Right hindlimb (tissue), 1 donor: ENCODE measurements around the gene PMS2.
"Not testable (repeated sequence)": the region's sequence is repeated elsewhere in the genome, so short reads cannot be mapped to it uniquely, and the experiment has no call there.

ENCODE experiments used
- DNase-seq: peaks from one replicate; pipeline ENCODE4 v3.0.0-alpha.2; 2018

PMS2 gene, protein sequence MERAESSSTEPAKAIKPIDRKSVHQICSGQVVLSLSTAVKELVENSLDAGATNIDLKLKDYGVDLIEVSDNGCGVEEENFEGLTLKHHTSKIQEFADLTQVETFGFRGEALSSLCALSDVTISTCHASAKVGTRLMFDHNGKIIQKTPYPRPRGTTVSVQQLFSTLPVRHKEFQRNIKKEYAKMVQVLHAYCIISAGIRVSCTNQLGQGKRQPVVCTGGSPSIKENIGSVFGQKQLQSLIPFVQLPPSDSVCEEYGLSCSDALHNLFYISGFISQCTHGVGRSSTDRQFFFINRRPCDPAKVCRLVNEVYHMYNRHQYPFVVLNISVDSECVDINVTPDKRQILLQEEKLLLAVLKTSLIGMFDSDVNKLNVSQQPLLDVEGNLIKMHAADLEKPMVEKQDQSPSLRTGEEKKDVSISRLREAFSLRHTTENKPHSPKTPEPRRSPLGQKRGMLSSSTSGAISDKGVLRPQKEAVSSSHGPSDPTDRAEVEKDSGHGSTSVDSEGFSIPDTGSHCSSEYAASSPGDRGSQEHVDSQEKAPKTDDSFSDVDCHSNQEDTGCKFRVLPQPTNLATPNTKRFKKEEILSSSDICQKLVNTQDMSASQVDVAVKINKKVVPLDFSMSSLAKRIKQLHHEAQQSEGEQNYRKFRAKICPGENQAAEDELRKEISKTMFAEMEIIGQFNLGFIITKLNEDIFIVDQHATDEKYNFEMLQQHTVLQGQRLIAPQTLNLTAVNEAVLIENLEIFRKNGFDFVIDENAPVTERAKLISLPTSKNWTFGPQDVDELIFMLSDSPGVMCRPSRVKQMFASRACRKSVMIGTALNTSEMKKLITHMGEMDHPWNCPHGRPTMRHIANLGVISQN

DNA sequence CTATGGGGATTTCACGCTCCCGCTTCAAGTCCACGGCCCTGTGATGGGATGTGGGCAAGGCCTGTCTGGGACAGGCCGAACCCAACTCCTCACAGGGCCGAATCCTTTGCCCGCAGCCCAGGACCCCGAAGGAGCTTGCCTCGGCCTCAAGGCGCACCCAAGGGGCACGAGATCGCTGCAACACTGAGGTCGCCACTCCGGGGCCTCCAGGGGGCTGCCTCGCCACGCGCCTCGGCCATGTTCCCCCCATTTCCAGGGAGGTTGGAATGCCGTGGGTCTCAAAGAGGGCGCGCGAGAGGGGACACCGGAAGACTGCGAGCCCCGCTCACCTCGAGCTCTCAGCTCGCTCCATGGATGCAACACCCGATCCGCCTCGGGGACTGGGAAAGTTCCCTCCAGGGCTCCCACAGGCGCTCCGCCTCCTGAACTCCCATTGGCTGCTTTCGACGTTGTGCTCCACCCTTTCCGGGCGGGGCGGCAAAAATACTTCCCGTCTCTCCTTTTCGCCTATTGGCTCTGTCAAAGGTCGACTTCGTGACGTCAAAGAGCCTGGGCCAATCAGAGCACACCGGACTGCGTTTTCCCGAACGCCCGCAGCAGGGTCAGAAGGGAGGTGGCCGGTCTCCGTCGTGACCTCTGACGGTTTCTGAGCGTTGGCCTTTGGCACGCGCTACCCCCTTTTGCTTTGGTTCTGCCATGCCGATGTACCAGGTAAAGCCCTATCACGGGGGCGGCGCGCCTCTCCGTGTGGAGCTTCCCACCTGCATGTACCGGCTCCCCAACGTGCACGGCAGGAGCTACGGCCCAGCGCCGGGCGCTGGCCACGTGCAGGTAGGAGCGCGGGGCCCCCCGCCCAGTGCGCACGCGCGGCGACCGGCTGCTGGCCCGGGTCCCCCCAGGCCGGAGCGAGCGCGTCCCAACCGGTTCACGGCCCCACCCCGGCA lies at the start of gene PMS2, which contains the start of gene AIMP2:
Gene PMS2 (minus strand): TSS at position 382 of the 944 bp plus-strand sequence. CDS start 30 bp downstream, at position 352.
Gene AIMP2 (plus strand): TSS at position 605 of the 944 bp plus-strand sequence. CDS start 92 bp downstream, at position 697.
- peak; percentile 99 for DNase-seq

DNA sequence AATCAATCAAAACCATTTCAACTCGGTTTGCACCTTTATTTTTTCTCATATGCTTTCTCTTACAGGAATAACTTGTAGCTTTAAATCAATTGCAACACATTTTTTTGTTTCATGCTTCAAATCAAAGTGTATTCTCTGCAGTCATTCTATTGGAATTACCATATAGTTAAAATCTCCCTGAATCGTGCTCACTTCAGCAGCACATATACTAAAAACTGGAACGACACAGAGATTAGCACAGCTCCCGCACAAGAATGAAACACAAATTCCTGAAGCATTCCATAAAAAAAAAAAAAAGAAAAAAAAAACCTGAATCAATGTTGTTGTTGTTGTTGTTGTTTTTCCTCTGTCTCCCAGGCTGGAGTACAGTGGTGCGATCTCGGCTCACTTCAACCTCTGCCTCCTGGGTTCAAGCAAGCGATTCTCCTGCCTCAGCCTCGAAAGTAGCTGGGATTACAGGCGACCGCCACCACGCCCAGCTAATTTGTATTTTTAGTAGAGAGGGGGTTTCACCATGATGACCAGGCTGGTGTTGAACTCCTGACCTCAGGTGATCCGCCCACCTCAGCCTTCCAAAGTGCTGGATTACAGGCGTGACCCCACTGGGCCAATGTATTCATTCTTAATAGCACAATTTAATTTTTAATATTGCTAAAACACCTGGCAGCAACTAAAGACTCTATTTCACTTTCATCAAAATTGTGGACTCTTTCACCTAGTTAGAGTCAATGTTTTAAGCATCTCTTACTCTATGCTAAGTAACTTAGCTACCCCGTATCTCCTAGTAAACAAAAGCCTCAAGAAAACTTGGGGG lies 48.7 kb upstream of the PMS2 start:
- DNase-seq = no peak

GRCh38 chr7:6056616-6057015 lies 47.8 kb upstream of the PMS2 start:
- DNase-seq = no peak

DNA sequence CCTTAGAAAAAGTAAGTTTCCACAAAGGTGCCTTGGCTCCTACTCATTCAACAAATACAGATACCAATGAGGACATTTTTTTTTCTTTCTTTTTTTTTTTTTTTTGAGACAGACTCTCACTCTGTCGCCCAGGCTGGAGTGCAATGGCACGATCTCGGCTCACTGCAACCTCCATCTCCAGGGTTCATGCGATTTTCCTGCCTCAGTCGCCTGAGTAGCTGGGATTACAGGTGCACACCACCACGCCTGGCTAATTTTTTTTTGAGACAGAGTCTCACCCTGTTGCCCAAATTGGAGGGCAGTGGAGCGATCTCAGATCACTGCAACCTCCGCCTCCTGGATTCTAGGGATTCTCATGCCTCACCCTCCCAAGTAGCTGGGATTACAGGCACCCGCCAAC lies 42.3 kb upstream of the PMS2 start:
- not testable (repeated sequence) for DNase-seq

DNA sequence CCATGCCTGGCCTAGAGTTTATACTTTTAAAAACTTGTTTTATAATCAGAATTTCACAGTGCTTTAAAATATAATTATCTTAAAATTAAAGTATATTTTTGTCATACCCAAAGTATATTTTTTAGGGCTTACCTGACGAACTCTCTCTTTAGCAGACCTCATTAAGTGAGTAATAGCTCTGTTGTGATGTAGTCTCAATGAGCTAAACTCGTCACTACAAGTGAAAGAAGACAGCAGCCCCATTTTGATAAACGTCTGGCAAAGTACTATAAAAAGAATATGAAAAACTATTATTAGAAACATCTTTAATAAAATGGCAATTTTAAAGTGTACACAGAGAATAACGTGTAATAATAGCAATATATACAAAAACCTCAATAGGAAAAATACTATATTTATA lies 40.9 kb upstream of the PMS2 start:
- DNase-seq = no peak

- no peak for DNase-seq
Measured at GRCh38 chr7:6035686-6036085, 26.8 kb upstream of the PMS2 start.

DNA sequence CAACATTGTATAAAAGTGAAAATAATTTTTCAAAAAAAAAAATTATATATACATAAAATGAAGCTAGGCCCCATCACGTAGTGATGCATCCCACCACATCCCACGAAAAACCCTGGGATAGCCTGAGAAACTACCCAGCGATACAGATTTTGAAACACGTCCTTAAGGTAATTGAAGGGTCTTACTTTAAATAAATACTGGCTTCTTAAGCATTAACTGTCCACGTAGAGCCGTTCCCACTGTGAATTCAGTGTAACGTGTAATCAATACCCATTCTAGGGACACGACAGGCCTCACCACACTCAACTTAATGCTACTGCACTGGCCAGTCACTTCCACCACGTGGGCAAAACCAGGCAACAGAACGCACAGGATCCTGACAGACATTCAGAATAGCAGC lies 26.3 kb upstream of the PMS2 start:
- no peak for DNase-seq

DNA sequence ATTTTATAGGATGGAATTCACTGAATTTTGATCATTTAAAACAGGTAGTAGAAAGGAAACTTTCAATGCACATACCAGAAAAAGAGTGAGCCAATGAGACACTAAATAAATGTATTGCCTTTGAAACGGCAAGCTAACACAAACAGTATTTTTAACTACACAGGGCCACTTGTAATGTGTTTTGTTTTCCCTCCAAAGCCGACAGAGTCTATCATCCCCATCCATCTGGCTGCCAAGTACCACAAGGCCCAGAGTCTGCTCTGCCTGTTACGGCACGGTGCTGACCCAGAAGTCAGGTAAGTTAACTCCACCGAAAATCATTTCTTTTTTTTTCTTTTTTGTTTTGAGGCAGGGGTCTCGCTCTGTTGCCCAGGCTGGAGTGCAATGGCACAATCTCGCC lies 23.8 kb upstream of the PMS2 start:
- DNase-seq = no peak

GRCh38 chr7:6032167-6032566 lies 23.3 kb upstream of the PMS2 start:
- no peak for DNase-seq

DNA sequence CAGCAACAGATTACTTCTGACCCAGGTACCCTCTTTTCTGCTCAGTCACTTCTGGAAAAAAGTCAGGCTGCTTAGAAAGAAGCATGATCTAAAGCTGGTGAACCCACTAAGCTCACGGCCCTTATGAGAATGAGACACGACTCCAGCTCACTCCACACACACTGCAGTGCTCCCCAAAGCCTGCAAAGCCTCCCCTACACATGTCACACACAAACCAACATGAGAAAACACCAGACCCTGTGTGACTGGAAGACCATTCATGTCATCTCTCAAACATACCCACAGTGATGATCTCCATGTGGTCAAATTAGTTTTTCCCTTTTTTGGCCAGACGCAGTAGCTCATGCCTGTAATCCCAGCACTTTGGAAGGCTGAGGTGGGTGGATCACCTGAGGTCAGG lies 22.7 kb upstream of the PMS2 start:
- no peak for DNase-seq

DNA sequence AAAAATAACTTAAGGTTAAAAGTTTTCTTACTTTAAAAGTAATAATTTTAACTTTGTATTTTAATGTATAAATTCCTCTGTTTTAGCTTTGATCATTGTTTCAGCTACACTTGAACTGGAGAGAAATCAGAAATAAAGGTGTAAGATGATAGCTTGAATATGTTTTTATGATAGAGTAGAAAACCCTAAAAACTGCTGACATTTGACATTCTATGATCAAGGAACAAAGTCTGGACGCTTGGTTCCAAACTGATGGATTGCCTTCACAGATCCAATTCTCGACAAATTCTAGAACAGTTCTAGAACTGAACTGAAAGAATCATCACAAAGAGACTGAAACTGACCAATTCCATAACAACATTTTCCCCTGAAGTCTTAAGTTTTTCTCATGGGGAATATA lies 22.1 kb upstream of the PMS2 start, which contains the start of gene ANKRD61:
Gene ANKRD61 (plus strand): TSS at position 389 of the 400 bp plus-strand sequence. CDS start 0 bp downstream, at position 389.
- DNase-seq = no peak

DNA sequence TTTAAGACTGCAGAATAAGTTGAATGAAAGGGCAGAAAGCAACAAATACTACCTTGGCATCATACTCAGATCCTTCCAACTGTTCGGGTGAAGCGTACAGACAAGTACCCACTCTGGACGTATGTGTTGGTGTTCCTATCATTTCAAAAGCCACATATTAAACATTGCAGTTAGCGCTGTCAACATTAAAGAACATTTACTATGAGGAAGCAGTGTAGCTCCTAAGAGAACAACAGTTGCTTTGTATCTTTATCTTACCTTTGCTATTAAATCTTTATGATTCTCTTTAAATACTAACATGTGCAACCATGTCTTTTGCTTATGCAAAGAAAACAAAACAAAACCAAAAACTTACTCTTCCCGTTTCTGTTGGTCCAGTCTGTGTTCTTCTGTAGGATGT lies 19.7 kb upstream of the PMS2 start:
- no peak for DNase-seq

DNA sequence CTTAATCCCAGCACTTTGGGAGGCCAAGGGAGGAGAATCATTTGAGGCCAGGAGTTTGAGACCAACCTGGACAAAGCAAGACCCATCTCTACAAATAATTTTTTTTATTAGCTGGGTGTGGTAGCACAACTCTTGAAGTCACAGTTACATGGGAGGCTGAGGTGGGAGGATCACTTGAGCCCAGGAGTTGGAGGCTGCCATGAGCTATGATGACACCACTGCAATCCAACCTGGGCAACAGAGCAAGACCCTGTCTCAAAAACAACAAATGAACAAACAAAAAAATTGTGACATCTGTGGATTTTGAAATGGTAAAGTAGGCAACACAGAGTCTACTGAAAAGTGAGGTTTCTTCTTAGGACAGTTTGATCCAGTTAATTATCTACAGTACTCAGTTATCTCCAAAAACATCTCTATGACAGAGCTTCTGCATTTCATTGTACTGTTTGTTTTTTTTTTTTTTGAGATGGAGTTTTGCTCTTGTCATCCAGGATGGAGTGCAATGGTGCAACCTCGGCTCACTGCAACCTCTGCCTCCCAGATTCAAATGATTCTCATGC lies 19.0 kb upstream of the PMS2 start:
- DNase-seq = no peak

DNA sequence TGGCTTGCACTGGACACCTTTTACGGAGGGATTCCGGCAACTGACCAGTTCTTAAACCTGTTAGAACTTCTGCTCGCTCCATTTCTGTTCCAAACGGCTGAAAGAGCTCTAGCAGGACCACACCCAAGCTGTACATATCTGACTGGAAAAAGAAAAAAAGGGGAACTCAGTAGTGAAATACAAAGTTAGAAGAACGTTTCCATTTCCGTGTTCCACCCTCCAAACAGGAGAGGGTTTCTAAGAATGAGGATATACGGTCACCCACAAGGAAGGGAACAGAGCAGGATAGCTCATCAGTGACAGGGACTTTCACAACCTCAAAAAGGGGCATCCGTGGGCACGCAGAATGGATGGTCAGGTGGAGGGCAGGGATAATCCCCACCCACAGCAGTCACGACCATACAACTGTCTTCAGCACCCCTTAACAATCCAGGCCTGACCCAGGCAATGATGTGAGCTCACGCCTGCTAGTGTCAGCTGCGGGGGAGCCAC lies 18.0 kb upstream of the PMS2 start:
- DNase-seq = no peak

DNA sequence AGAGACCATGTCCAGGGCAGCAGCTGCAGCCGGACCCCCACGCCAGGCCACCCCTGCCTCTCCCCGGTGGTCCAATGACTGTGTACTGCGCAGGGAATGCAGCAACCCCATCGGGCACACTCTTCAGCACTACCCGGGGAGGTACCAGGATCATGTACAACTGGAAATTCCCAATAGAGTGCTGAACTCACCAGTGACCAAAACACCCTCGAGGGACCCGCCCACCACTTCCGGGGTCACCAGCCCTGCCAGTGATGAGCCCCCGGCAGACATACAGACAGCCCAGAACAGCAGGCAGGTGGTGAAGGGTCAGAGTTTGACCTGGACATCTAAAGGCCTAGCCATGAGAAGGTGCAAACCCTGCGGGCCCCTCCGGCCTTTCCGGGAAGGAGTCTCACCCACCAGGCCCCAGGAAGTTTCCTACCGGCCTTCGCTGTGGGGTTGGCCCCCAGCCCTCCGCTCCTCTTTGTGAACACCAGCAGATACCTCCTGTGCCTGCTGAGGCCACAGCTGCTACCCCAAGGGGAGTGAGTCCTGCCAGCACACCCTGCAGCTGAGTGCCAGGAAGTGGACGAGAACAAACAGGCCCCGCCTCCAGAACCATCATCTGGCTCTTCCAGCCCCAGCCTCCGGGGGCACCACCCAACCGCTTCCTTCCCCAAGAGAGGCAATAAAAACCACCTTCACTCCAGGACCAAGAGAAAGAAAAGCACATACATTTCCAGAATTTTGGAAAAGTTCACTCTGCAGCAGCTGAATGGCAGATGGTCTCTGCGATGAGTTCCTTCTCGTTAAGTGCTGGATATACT lies 17.4 kb upstream of the PMS2 start:
- DNase-seq = peak; percentile 30

GRCh38 chr7:6023974-6024435 lies 15.2 kb upstream of the PMS2 start:
- DNase-seq = no peak

DNA sequence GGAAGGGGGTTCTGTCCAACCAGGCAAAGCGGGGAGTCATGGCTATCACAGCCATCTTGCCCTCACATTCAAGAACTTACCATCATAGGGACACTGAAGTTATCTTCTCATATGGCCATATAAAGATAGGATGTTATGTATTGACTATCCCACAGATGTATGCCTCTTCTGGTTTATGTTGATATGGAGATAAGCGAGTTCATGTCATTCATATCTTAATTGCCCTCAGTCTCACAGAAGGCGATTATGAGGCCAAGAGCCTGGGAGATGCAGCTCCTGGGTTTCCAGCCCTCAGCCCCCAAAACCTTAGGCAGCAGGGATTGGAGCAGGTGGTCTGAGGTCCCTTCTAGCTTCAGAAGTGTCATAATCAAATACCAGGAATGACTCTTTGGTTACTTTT lies 13.9 kb upstream of the PMS2 start:
- no peak for DNase-seq

GRCh38 chr7:6020371-6021286 lies 11.8 kb upstream of the PMS2 start:
- no peak for DNase-seq

DNA sequence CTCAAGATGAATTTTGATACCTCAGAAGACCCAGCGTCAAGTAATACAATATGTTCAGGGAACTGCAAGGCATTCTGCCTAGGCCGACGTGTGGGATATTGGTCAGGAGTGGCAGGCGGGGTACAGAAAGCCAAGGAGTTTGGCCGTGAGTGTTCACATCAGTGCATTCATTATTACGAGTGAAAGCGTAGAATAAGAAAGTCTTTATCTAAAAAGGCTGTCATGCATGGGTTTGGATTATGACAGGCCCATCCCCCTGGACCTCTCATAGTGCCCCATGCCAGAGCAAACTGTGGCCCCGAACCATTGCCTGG lies 7.8 kb upstream of the PMS2 start:
- no peak for DNase-seq
